SU-DHL-6 (cell line): Measurements from ENCODE around the gene FAM186B.

ENCODE experiments used
- H2AFZ ChIP-seq: fragments of 200-600 bp; sonication (generic); 2 replicates; pipeline ENCODE4 v1.6.1; 2014; ENCODE audit warnings: low read depth, mild to moderate bottlenecking, moderate library complexity, mixed read lengths, antibody characterized with exemption, low read length; ENCODE audit not compliant: severe bottlenecking
- H3F3A ChIP-seq: fragments of 200-600 bp; shearing (Covaris generic); 2 replicates; pipeline ENCODE4 v1.6.0; 2016; ENCODE audit warnings: antibody characterized with exemption, mild to moderate bottlenecking; ENCODE audit not compliant: insufficient read depth
- H3K27ac ChIP-seq: fragments of 200-600 bp; sonication (generic); 2 replicates; pipeline ENCODE4 v1.5.1; 2016; ENCODE audit warnings: low read depth, mild to moderate bottlenecking, low read length, moderate library complexity, mixed read lengths
- H3K27me3 ChIP-seq: fragments of 200-600 bp; sonication (generic), shearing (Covaris generic); 2 replicates; pipeline ENCODE4 v1.6.0; 2014; ENCODE audit warnings: mild to moderate bottlenecking, low read length
- H3K36me3 ChIP-seq: fragments of 200-600 bp; sonication (generic); 2 replicates; pipeline ENCODE4 v1.6.1; 2014; ENCODE audit warnings: mild to moderate bottlenecking, low read length, mixed read lengths
- H3K4me2 ChIP-seq: fragments of 300-600, 200-600 bp; shearing (Covaris generic), sonication (generic); 2 replicates; pipeline ENCODE4 v1.6.0; 2014; ENCODE audit warnings: low read length, low read depth, mild to moderate bottlenecking; ENCODE audit not compliant: poor library complexity, severe bottlenecking
- H3K4me3 ChIP-seq: fragments of 200-600 bp; sonication (generic); 2 replicates; pipeline ENCODE4 v1.5.1; 2014; ENCODE audit warnings: antibody characterized with exemption, low read length, mild to moderate bottlenecking, mixed read lengths; ENCODE audit not compliant: insufficient read depth, poor library complexity, severe bottlenecking
- H3K79me2 ChIP-seq: fragments of 200-600 bp; sonication (generic); 2 replicates; pipeline ENCODE4 v1.6.1; 2014; ENCODE audit warnings: mild to moderate bottlenecking, low read length, moderate library complexity; ENCODE audit not compliant: insufficient read depth
- H3K9ac ChIP-seq: fragments of 200-600 bp; sonication (generic); 2 replicates; pipeline ENCODE4 v1.7.0; 2014; ENCODE audit warnings: mild to moderate bottlenecking, low read length
- H3K9me2 ChIP-seq: fragments of 200-600 bp; sonication (generic); replicated peaks from 2 replicates; pipeline ENCODE4 v1.6.1; 2014; ENCODE audit warnings: low read length; ENCODE audit not compliant: insufficient read depth
- H3K9me3 ChIP-seq: fragments of 200-600 bp; sonication (generic); 2 replicates; pipeline ENCODE4 v1.6.1; 2014; ENCODE audit warnings: low read length, mixed read lengths; ENCODE audit not compliant: insufficient read depth
- H4K20me1 ChIP-seq: fragments of 200-600 bp; sonication (generic); 2 replicates; pipeline ENCODE4 v1.6.1; 2014; ENCODE audit warnings: low read depth, mild to moderate bottlenecking, antibody characterized with exemption, low read length, moderate library complexity, mixed read lengths
- EZH2phosphoT487 ChIP-seq: fragments of 200-600 bp; sonication (generic), shearing (Covaris generic); conservative IDR thresholded peaks from 2 replicates; pipeline ENCODE4 v1.6.1; 2018; ENCODE audit warnings: mild to moderate bottlenecking, antibody characterized with exemption, low read length, moderate library complexity, mixed read lengths
- TF ChIP-seq, protein P1 (sequence below): fragments of 200-600 bp; sonication (generic); IDR thresholded peaks from one replicate; pipeline ENCODE4 v1.5.1; 2017; ENCODE audit warnings: antibody characterized with exemption, mild to moderate bottlenecking, low read length, moderate library complexity; ENCODE audit not compliant: insufficient read depth, poor library complexity, severe bottlenecking

The FAM186B gene

GRCh38 chr12:49636979-49637755 lies 31.7 kb upstream of the FAM186B start:
- no peak overlapping the region for H3K4me2 ChIP-seq

DNA sequence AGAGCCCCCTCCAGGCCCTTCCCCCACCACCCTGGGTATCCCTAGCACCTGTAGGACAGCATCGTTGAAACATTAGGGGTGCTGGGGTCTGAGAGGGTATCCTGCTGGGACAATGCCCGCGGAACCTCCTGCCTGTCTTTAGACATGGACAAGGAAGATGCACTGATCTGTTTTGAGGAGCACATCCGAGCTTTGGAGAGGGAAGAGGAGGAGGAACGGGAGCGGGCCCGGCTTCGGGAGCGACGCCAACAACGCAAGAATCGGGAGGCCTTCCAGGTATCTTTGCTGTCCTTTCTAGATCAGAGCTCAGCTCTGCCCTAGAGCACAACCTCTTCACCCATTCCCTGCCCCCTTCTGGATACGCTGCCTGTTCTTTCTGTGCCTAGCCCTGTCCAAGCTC lies 31.1 kb upstream of the FAM186B start:
- Histone ChIP-seq H3K27me3 (no peaks in the 10 kb centered on the region), H4K20me1 (no peaks in the 10 kb centered on the region), H3K27ac (no peak overlapping the region), H3K4me3 (no peak overlapping the region), H2AFZ (no peak overlapping the region), H3K4me2 (no peak overlapping the region), H3K79me2 (no peaks in the 10 kb centered on the region), H3K36me3 (no peaks in the 10 kb centered on the region), H3K9me2 (no peaks in the 10 kb centered on the region), H3K9ac (no peak overlapping the region), H3K9me3 (no peaks in the 10 kb centered on the region), H3F3A (no peaks in the 10 kb centered on the region)
- no peak for TF ChIP-seq EZH2phosphoT487
- TF ChIP-seq, protein P1, sequence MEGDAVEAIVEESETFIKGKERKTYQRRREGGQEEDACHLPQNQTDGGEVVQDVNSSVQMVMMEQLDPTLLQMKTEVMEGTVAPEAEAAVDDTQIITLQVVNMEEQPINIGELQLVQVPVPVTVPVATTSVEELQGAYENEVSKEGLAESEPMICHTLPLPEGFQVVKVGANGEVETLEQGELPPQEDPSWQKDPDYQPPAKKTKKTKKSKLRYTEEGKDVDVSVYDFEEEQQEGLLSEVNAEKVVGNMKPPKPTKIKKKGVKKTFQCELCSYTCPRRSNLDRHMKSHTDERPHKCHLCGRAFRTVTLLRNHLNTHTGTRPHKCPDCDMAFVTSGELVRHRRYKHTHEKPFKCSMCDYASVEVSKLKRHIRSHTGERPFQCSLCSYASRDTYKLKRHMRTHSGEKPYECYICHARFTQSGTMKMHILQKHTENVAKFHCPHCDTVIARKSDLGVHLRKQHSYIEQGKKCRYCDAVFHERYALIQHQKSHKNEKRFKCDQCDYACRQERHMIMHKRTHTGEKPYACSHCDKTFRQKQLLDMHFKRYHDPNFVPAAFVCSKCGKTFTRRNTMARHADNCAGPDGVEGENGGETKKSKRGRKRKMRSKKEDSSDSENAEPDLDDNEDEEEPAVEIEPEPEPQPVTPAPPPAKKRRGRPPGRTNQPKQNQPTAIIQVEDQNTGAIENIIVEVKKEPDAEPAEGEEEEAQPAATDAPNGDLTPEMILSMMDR = no peak

More at GRCh38 chr12:49636979-49637755, 31.7 kb upstream of the FAM186B start:
- H3K9ac ChIP-seq = no peak overlapping the region
- H3K79me2 ChIP-seq = no peaks in the 10 kb centered on the region
- H3K9me3 ChIP-seq = no peaks in the 10 kb centered on the region
- H3K27ac ChIP-seq = no peak overlapping the region
- TF ChIP-seq, protein P1 = peak; percentile 64
- no peak for TF ChIP-seq EZH2phosphoT487
- H3K27me3 ChIP-seq = no peaks in the 10 kb centered on the region
- H2AFZ ChIP-seq = no peak overlapping the region
- H3K9me2 ChIP-seq = no peaks in the 10 kb centered on the region
- H4K20me1 ChIP-seq = no peaks in the 10 kb centered on the region
- no peak overlapping the region for H3K4me3 ChIP-seq
- H3K36me3 ChIP-seq = no peaks in the 10 kb centered on the region
- no peaks in the 10 kb centered on the region for H3F3A ChIP-seq

DNA sequence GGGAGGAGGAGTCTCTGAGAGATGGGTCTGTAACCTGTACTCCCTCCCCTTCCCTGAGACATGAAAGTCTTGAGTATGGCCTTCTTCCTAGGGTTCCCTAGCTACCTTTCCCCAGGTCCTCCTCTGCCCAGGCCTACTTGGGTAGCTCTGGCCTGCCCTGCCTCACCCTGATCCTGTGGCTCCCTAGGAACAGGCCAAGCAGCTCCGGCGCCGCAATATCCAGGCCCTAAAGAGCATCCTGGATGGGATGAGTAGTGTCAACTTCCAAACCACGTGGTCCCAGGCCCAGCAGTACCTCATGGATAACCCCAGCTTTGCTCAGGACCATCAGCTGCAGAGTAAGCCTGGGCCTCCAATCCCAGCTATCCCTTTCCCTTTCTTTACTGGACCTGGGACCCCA lies 30.2 kb upstream of the FAM186B start:
- TF ChIP-seq EZH2phosphoT487 = no peak
- TF ChIP-seq, protein P1 = no peak

More for the DNA sequence above, 30.2 kb upstream of the FAM186B start:
- H3K9me3 ChIP-seq = no peaks in the 10 kb centered on the region
- no peaks in the 10 kb centered on the region for H3K9me2 ChIP-seq
- H3K36me3 ChIP-seq = no peaks in the 10 kb centered on the region
- no peak overlapping the region for H3K4me3 ChIP-seq
- no peaks in the 10 kb centered on the region for H3K27me3 ChIP-seq
- H3K4me2 ChIP-seq = no peak overlapping the region
- H2AFZ ChIP-seq = no peak overlapping the region
- no peaks in the 10 kb centered on the region for H3F3A ChIP-seq
- no peaks in the 10 kb centered on the region for H4K20me1 ChIP-seq
- H3K27ac ChIP-seq = no peak overlapping the region
- H3K79me2 ChIP-seq = no peaks in the 10 kb centered on the region
- no peak overlapping the region for H3K9ac ChIP-seq
